ENCODE results near the gene HYI.
"Not testable (repeated sequence)": the region's sequence is repeated elsewhere in the genome, so short reads cannot be mapped to it uniquely, and the experiment has no call there.

The HYI gene

DNA sequence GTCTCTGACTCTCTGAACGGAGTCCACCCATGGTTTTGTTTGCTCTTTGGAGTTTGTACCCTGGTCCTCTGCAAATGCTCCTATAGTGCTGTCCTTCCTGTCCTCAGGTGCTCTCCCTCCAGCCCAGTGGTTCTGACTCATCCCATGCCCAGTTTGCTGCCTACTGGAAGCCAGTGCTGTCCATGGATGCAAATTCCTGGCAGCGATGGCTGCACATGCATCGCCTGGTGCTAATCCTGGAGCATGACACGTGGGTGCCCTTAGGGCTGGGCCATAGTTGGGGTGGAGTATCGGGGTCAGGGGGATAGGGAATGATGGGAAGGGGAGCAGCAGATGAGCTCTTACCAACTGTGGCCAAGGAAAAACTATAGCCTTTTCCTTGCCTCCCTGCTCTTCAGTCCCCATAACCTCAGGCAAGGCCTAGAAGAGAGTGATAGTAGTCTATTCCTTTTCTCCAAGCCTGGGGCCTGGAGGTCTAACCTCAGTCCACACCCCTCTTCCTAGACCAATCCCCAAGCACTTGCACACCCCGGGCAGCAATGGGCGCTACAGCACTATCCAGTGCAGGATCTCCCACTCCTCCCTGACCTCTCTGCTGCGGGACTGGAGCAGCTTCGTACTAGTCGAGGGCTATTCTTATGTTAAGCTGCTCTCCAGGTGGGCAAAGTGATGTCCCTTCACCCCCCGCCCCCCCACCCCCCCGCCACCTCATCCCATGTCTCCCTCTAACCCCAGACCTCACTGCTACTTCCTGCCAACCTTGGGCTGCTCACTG lies 31.6 kb downstream of the HYI start:
- FAIRE-seq (no peak), DNase-seq (ENCODE audit: insufficient read length, low spot score) (no peak)
- TF ChIP-seq POLR2A (IDR thresholded peaks at IDR 0.05; ENCODE audit: low read depth, low read length): no peak

GRCh38 chr1:43421396-43421795 lies 32.3 kb downstream of the HYI start:
- DNase-seq (ENCODE audit: insufficient read length, low spot score) (no peak), FAIRE-seq (no peak)
- TF ChIP-seq POLR2A (IDR thresholded peaks at IDR 0.05; ENCODE audit: low read depth, low read length): no peak

DNA sequence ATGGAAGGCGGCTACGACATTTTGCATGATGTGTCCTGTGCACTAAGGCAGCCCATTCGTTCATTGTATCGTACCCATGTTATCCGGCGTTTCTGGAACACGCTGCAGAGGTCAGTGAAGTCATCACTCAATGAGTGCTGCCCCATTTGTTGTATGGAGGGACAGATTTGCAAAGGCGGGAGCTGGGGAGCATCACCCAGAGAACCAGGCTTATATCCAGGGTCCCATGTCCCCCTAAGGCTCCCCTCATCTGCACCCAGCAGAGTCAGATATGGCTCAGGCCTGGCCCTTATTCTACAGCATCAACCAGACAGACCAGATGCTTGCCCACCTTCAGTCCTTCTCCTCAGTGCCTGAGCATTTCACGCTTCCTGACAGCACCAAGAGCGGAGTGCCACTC lies 32.9 kb downstream of the HYI start:
- FAIRE-seq (no peak), DNase-seq (ENCODE audit: insufficient read length, low spot score) (no peak)
- TF ChIP-seq POLR2A (IDR thresholded peaks at IDR 0.05; ENCODE audit: low read depth, low read length): no peak

DNA sequence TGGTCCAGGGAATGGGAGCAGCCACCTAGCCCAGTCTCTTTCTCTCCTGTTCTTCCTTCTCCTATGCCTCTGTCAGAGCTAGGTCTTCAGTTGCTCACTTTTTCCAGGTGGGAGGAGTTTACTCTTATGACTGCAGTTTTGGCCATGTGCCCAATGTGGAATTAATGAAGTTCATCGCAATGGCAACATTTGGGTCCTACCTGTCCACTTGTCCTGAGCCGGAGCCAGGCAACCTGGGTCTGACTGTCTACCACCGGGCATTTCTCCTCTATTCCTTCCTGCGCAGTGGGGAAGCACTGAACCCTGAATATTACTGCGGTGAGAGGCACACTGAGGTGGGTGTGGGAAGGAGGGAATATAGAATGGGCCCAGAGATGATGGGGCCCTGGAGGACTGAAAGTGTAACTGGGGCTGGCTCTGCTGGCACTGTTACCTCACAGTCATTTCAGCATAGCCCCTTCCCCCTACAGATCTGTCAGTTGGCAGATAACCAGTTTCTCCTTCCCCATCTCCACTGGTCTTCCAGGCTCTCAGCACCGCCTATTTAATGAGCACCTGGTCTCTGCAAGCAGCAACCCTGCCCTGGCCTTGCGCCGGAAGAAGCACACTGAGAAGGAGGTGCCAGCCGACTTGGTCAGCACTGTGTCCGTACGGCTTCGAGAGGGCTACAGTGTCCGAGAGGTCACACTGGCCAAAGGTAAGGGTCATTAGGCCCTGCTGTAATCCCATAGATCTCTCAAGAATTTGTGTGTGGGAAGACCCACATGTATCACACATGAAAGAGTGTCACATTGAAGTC lies 33.9 kb downstream of the HYI start:
- TF ChIP-seq POLR2A (IDR thresholded peaks at IDR 0.05; ENCODE audit: low read depth, low read length): no peak
- FAIRE-seq: no peak

DNA sequence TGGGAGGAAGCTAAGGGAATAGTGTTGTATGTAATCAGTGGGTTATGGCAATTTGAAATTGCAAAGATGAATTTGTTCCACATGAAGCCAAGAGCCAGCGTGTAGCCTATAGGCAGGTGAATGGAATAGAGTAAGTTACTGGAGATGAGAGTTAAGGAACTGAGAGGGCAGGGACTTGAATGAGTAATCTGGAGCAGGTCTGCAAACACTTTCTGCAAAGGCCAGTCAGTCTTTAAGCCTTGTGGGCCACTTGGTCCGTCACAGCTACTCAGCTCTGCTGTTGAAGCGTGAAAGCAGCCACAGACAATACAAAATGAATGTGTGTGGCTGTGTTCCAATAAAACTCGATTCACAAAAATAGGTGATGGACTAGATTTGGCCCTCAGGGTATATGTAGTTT lies 34.9 kb downstream of the HYI start:
- no peak for DNase-seq (ENCODE audit: insufficient read length, low spot score)
- FAIRE-seq: no peak
- TF ChIP-seq POLR2A (IDR thresholded peaks at IDR 0.05; ENCODE audit: low read depth, low read length): no peak

More for the DNA sequence above, 33.9 kb downstream of the HYI start:
- no peak for DNase-seq (ENCODE audit: insufficient read length, low spot score)

DNA sequence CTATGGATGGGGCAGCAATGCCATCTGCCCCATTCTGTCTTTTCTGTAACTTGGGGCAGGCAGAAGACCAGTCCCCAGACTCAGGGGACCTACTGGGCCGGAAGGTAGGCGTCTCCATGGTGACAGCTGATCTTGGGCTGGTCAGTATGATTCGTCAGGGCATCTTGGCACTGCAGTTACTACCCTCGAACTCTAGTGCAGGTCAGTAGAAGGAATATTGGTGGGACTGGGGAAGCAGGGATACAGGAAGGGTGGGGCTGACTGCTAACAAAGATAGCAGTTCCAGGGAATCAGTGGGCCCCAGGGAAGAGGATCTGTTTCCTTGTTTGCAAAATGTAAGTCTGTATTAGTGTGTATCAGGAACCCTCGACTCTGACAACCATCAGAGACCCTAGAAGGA lies 37.8 kb downstream of the HYI start:
- no peak for DNase-seq (ENCODE audit: insufficient read length, low spot score)
- no peak for FAIRE-seq

GRCh38 chr1:43414634-43415223 lies 39.0 kb downstream of the HYI start:
- no peak for TF ChIP-seq POLR2A (IDR thresholded peaks at IDR 0.05; ENCODE audit: low read depth, low read length)
- DNase-seq (ENCODE audit: insufficient read length, low spot score): peak; percentile 26

More for the DNA sequence above, 37.8 kb downstream of the HYI start:
- no peak for TF ChIP-seq POLR2A (IDR thresholded peaks at IDR 0.05; ENCODE audit: low read depth, low read length)

GRCh38 chr1:43413426-43413825 lies 40.3 kb downstream of the HYI start:
- not testable (repeated sequence) for FAIRE-seq; DNase-seq (ENCODE audit: insufficient read length, low spot score)

More at GRCh38 chr1:43414634-43415223, 39.0 kb downstream of the HYI start:
- no peak for FAIRE-seq

DNA sequence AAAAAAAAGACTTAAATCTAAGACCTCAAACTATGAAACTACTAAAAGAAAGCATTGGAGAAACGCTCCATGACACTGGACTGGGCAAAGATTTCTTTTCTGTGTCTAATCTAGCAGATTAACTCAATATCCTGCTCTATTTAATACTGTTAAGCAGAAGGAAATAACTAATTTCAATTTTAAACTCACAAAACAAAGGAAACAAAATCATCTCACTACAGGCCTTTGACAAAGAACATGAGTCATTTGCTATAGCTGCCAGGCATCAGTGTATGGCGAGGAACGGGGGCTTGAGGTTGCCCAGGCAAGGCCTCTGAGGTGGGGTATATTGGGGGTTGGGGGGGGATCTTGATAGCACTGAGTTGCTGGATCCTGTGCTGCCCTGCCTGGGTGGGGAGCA lies 43.2 kb downstream of the HYI start:
- TF ChIP-seq POLR2A (IDR thresholded peaks at IDR 0.05; ENCODE audit: low read depth, low read length): no peak
- FAIRE-seq (no peak), DNase-seq (ENCODE audit: insufficient read length, low spot score) (no peak)

GRCh38 chr1:43405876-43406234 lies 47.9 kb downstream of the HYI start:
- no peak for TF ChIP-seq POLR2A (IDR thresholded peaks at IDR 0.05; ENCODE audit: low read depth, low read length)
- DNase-seq (ENCODE audit: insufficient read length, low spot score): no peak
- no peak for FAIRE-seq

GRCh38 chr1:43405219-43405875 lies 48.4 kb downstream of the HYI start:
- no peak for DNase-seq (ENCODE audit: insufficient read length, low spot score)
- FAIRE-seq: no peak
- TF ChIP-seq POLR2A (IDR thresholded peaks at IDR 0.05; ENCODE audit: low read depth, low read length): no peak

DNA sequence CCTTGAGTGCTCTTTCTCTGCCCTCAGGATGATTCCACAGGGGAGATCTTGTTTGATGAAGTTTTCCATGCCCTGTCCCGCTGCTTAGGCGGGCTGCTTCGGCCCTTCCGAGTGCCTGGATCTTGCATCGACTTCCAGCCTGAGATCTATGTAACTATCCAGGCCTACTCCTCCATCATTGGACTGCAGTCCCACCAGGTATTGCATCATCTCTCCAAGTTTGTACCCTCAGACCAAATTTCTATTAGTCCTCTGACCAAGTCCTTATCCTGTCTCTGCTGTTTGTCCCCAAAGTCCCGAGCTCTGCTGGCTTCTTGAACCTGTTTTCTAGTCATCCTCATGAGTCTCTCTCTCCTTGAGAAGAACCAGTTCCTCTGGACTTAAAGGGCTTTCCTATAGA lies 49.4 kb downstream of the HYI start:
- DNase-seq (ENCODE audit: insufficient read length, low spot score) (no peak), FAIRE-seq (no peak)
- TF ChIP-seq POLR2A (IDR thresholded peaks at IDR 0.05; ENCODE audit: low read depth, low read length): no peak

DNA sequence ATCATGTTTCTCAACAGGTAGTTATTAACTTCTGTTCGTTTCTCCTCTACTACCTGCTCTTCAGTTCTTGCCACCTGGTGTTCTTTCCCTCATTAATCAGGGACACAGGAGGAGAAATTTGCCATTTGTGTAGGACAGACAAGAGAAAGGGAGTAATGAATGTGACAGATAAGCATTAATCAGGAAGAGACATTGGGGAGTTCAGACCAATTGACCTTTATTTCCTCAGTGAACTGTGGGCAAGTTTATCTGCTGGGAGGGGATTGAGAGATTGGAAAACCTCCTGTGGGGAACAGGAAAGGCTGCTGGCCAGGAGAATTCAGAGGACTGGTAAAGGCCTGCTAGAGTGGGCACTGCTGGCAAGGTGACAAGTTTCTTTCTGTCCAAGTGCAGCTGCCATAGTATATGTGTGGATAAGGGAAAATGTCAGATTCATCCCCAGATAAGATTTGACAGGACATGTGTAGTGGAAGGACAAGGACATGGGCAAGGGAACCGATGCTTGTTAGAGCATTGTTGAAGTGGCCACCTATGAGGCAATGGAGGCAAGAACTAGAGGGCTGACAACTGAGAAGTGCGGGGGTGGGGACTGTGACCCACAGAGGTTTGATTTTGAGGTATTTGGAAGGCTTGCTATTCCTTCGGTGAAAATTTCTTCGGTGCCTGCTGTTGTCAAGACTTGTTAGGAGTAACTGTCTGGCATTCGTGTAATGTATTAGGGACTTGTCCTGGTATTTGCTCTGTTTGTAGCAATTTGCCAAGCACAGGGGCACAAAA lies 51.5 kb downstream of the HYI start:
- FAIRE-seq (no peak), DNase-seq (ENCODE audit: insufficient read length, low spot score) (no peak)
- no peak for TF ChIP-seq POLR2A (IDR thresholded peaks at IDR 0.05; ENCODE audit: low read depth, low read length)

All from H54 (cell line).